Stimulated activated CD8-positive, alpha-beta memory T cell treated with anti-CD3 and anti-CD28 coated beads, Interleukin-7, amount 100 ng/mL, for 4 hours (primary cell): ENCODE results near the gene ADAT3.
A peak's percentile ranks its signal among the peaks of the same experiment; 100 is the strongest.
"Not testable (repeated sequence)": the region's sequence is repeated elsewhere in the genome, so short reads cannot be mapped to it uniquely, and the experiment has no call there.

Experiments used
- DNase-seq, 2 donors: peaks; one replicate each; pipeline ENCODE4 v3.0.0-alpha.2; 2020; ENCODE audit warnings: low read depth in 2 of 2

The ADAT3 gene

DNA sequence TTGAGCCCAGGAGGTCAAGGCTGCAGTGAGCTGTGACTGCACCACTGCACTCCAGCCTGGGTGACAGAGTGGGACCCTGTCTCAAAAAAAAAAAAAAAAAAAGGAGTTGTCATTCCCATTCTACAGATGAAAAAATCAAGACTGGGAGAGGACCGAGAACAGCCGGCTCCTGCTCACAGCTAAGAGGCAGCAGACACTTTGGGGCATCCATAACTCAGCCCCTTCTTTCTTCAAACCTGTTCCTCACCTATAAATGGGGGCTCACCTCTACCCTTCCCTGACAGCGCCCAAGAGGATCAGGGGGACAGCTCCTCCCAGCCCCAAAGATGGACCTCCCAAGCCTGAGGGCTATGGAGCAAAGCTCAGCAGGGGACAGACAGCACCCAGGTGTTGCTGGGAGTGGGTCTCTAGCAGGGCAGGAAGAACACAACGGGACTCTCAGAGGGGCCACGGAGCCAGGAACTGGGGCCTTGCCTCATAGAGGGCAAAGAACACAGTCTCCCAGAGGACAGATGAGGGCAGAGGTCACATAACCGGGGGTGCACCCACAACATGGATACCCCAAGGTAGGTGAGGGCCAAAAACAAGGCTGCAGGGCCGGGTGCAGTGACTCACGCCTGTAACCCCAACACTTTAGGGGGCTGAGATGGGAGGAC is 38.4 kb upstream of the ADAT3 start:
- DNase-seq = no peak

GRCh38 chr19:1867349-1867724 is 37.9 kb upstream of the ADAT3 start:
- DNase-seq = no peak

GRCh38 chr19:1868971-1869370 is 36.2 kb upstream of the ADAT3 start:
- no peak for DNase-seq

DNA sequence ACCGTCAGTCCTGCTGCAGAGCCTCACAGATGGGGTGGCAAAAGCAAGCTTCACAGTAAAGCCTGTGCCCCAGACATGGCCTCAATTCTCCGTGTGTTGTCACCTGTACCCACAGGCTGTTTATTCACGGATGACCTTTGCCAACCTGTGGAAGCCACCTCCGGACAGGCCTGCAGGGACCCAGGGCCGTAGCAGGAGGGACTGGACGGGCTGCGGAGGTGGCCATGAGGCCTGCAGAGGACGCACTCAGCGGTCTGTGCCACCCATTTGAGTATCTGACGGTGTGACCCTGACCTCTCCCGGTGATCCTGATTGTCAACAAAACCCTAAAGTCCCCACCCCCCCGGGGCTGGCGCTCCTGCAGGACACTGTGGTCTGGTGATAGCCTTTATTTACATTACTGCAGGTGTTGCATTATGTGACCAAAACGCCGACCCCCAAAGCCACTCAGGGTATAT is 34.0 kb upstream of the ADAT3 start:
- no peak for DNase-seq

GRCh38 chr19:1871630-1872029 is 33.6 kb upstream of the ADAT3 start:
- DNase-seq = no peak

GRCh38 chr19:1872807-1873523 is 32.2 kb upstream of the ADAT3 start:
- no peak for DNase-seq

GRCh38 chr19:1873524-1874473 is 31.4 kb upstream of the ADAT3 start:
- DNase-seq = no peak

GRCh38 chr19:1874554-1875185 is 30.5 kb upstream of the ADAT3 start:
- DNase-seq = no peak

- DNase-seq = not testable (repeated sequence)
Measured at GRCh38 chr19:1875265-1875645, 29.9 kb upstream of the ADAT3 start.

DNA sequence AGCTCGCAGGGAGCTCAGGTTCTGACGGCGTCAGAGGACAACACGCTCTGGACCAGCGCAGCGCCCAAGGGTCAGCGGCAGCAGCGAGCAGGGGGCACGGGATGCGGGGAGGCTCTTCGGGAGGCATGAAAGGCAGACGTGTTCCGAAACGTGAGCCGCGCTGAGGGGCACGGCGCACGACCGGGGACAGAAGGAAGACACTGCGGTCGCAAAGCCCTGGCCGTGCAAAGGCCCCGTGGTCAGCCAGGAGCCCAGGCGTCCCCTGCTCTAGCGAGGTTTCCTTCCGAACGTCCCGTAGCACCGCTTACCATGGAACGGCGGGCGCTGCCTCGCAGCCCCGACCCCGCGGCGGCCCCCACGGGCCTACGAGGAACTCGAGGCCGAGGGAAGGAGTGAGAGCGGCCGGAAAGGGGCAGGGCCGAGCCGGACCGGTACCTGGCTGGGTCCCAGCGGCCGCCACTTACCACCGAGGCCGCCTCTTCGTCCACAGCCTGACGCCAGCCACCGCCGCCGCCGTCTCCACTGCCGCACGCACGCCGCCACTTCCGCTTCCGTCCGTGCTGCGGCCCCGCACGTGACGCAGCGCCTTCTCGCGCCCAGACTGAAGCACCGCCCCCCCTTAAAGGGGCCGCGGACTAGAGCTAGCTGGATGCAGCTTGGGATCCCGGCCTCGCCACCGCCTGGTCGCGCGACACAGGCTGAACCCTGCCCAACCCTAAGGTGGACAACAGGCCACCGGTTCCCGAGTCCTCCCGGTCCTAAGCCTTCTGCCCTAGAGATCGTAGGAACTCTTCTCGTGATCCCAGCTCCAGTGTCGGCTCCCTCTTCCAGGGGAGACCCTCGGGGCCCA is 29.3 kb upstream of the ADAT3 start:
- peak; percentile 68 to 86 for DNase-seq

DNA sequence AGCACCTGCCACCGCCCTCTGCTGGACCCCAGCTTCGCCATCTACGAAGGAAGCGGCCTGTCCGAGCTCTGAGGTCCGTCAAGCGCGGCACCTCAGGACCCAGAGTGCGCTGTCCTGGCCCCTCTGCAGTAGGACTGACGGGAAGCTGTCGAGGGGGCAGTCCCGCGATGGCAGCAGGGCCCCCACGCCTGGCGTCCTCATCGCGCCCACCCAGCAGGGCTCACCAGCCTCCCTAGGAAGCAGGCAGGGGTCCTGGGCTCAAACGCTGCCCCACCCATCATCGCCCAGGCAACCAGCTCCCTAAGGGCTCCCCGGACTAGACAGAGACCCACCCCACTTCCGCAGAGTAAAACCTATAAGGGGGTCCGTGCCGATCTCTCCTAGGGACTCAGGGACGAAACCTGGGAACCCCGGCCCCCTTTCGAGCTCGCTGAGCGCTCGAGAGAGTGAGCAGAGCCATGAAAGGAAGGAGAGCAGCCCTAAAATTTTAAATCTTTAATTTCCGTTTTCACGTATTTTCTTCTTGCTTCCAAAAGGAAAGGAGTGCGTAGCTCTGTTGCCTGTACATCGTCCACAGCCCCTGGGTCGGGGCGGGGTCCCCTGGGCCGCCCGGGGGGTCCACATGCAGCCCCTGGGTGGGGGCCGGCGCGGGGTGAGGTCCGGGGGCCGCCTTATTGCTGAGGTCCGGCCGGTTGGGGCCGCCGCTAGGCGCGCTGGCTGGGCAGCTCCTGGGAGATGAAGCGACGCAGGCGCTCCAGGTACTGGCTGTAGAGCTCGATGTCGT is 28.5 kb upstream of the ADAT3 start:
- not testable (repeated sequence) for DNase-seq

DNA sequence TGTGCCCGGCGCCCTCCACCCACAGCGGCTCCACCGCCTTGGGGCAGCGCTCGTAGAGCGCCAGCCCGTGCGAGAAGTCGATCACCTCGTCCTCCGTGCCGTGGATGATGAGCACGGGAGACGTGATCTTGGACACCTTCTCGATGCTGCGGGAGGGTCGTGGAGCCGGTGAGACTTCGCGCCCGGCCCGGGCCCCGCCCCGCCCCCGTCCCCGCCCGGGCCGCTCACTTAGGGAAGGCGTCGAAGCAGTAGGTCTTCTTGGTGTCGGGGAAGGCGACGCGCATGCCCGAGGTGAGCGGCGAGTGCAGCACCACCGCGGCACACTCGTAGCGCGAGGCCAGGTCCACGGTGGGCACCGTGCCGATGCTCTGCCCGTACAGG is 27.9 kb upstream of the ADAT3 start:
- DNase-seq = not testable (repeated sequence)

DNA sequence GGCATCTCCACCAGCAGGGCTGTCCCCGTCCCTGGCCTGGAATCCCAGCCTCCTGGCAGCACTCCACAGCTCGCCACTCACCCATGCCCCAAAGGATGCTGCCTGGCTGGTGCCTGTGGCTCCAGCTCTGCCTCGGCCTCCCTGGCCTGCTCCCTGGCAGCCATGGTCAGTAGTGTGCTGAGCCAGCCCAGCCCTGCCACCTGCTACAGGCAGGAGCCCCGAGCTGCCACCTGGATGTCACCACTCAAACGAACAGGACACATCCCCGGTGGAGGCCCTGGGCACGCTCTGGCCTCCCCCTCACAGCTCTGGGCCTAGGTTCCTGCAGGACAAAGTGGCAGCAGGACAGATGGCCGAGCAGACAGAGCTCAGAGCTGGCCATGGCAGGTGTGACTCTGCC is 26.6 kb upstream of the ADAT3 start:
- not testable (repeated sequence) for DNase-seq

GRCh38 chr19:1879982-1880381 is 25.2 kb upstream of the ADAT3 start:
- not testable (repeated sequence) for DNase-seq

DNA sequence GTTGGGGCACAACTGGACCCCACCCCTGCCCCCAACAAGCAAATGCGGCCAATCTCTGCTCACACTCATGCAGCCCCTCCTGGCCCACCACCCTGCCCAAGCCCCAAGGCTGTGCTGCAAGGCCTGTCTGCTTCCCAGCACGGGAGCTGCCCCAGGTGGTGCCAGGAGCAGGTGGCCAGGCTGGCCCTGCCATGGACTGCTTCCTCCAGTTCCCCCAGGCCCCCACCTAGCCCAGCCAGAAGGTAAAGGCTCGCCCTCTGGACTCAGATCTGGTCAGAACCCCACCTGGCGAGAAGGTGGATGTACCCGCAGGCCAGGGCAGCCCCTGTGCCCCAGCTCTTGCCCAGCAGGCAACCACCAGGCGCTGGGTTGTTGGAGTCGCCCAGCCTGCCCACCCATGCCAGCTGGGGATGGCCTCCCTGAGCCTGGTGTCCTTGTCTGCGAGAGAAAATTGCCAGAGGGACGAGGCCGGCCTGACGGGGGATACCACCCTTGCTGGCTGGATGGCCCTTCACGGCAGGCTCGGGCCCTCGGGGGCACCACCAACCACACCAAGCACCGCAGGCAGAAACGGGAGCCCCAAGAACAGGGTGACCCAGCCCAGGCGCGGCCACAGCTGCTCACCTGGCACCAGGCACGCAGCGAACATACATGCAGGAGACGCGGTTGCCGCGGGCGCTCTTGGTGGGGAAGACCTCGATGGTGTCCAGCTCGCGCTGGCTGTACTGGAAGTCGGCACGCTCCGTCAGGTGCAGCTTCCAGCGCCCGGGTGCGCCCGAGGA is 24.4 kb upstream of the ADAT3 start:
- no peak for DNase-seq

DNA sequence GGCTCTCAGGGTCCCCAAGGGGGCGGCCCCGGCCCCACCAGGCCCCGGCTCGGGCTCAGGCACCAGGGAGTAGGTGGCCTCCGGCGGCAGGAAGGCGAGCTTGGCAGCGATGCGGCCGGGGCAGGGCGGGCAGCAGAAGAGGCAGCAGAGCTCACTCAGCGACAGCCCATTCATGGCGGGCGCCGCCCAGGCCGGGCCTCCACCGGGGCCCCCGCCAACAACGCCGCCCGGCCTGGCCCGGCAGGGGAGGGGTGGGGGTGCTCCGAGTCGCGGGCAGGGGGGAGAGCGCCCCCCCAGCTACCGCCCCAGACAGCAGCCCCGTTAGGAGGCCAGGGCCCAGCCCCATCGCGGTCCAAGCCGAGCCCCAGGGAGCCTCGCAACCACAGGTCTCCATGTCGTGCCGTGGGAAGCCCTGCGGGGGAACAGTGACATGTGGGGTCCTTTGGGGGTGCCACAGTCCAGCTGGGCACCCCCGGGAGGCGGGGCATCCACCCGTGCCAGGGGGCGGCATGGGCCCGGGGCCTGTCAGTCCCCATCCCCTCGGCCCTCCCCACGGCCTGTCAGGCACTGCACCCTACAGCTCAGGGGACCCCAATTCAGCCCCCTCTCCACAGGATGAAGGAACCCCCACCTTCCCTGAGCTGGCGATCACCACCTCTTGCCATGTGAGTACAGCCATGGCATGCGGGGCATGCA is 23.7 kb upstream of the ADAT3 start:
- not testable (repeated sequence) for DNase-seq

DNA sequence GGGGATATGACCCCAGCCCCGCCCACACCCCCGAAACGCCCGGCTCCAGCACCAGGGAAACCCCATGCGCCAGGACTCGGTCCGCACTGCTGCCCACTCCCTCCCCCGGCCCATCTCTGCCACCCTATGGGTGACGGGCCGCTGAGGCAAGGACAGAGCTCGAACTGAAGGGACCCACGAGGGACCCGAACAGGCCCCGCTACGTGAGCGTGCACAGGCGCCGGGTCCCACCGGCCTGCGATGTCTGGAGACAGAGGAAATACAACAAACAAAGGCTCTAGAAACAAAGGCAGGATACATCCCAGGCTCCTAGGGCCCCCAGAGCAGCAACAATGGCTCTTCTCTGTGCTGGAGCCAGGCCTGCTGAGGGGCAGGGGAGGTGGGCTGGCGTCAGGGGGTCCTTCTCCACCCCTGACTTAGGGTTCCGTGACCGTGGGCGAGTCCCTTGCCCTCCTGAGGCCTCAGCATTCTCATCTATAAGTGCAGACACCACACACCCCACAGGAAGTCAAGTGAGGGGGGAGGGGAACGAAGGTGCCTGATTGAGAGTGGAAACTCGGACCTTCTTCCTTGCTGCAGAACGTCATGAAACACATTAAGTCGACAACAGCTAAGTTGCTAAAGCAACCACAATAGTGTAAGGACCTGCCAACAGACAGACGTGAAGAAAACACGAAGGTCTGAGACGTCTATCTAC is 23.0 kb upstream of the ADAT3 start:
- DNase-seq = peak; percentile 62 to 65
